Fibroblast of lung (primary cell): ENCODE results near the gene CACFD1.

ENCODE experiments used
- EZH2 ChIP-seq: IDR thresholded peaks from 2 replicates; pipeline ENCODE4 v1.5.1; 2012; ENCODE audit warnings: low read length, control low read depth, mild to moderate bottlenecking; ENCODE audit errors: missing control alignments
- TF ChIP-seq, protein P1 (sequence below), 2 donors: IDR thresholded peaks in 1 of 2; conservative IDR thresholded peaks in 1 of 2; 1 replicate in 1 of 2; 2 replicates in 1 of 2; pipeline ENCODE4 v1.5.1; 2011 to 2012; ENCODE audit warnings: low read length in 2 of 2, control low read depth in 1 of 2, inconsistent platforms in 1 of 2, low read depth in 1 of 2, mild to moderate bottlenecking in 1 of 2

DNA sequence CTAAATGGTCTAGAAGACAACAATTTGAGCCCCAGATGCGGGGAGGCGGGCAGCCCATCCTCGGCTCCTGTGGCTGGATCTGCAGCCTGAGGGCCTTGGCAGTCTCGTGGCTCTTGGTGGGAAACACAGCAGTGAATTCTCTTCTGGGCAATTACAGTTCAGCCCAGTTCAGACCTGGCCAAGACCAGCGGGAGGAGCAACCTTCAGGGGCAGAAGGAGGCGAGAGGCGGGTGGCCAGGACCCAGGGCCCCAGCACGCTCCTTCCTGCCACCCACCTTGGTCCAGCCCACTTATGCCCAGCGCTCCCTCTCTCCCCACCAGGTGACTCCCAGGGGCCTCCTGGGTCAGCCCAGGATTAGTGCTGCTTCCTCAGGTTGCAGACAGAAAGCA, 57.2 kb downstream of the CACFD1 start:
- TF ChIP-seq, protein P1, sequence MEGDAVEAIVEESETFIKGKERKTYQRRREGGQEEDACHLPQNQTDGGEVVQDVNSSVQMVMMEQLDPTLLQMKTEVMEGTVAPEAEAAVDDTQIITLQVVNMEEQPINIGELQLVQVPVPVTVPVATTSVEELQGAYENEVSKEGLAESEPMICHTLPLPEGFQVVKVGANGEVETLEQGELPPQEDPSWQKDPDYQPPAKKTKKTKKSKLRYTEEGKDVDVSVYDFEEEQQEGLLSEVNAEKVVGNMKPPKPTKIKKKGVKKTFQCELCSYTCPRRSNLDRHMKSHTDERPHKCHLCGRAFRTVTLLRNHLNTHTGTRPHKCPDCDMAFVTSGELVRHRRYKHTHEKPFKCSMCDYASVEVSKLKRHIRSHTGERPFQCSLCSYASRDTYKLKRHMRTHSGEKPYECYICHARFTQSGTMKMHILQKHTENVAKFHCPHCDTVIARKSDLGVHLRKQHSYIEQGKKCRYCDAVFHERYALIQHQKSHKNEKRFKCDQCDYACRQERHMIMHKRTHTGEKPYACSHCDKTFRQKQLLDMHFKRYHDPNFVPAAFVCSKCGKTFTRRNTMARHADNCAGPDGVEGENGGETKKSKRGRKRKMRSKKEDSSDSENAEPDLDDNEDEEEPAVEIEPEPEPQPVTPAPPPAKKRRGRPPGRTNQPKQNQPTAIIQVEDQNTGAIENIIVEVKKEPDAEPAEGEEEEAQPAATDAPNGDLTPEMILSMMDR (conservative IDR thresholded peaks at IDR 0.05 in 1 of 2, IDR thresholded peaks at IDR 0.05 in 1 of 2; ENCODE audit: low read depth in 1 of 2, low read length in 2 of 2): no peak
- no peak for TF ChIP-seq EZH2
